ENCODE measurements around the gene PCSK1. TPM values are rescaled to one million over a fixed set of nuclear protein-coding genes. Genes with fewer than 3 reads are reported as not detected.

The PCSK1 gene
- total and polyA plus RNA-seq, 3 donors from 2014 or later = 0.43 to 0.79 (median 0.63) TPM

GRCh38 chr5:96431376-96432187, 1.5 kb downstream of the PCSK1 start:
- Histone ChIP-seq H3K27me3 (no peaks in the 10 kb centered on the region), H3K27ac (no peak overlapping the region), H3K9me3 (no peaks in the 10 kb centered on the region), H3K36me3 (ENCODE audit: low read depth, missing control alignments) (no peaks in the 10 kb centered on the region), H3K4me1 (no peaks in the 10 kb centered on the region), H3K4me3 (peak overlapping the region in 1 of 2 donors; percentile 12)
- intact Hi-C loops (cut with DNase I; ENCODE audit: low total_unique reads) = no loop called here
- no peak for TF ChIP-seq POLR2A (IDR thresholded peaks at IDR 0.05)
- TF ChIP-seq, protein P1, sequence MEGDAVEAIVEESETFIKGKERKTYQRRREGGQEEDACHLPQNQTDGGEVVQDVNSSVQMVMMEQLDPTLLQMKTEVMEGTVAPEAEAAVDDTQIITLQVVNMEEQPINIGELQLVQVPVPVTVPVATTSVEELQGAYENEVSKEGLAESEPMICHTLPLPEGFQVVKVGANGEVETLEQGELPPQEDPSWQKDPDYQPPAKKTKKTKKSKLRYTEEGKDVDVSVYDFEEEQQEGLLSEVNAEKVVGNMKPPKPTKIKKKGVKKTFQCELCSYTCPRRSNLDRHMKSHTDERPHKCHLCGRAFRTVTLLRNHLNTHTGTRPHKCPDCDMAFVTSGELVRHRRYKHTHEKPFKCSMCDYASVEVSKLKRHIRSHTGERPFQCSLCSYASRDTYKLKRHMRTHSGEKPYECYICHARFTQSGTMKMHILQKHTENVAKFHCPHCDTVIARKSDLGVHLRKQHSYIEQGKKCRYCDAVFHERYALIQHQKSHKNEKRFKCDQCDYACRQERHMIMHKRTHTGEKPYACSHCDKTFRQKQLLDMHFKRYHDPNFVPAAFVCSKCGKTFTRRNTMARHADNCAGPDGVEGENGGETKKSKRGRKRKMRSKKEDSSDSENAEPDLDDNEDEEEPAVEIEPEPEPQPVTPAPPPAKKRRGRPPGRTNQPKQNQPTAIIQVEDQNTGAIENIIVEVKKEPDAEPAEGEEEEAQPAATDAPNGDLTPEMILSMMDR (IDR thresholded peaks at IDR 0.05) = no peak
- DNase-seq = no peak
- WGBS, 2 donors = 2 to 3% methylated on average over 18 to 29 of the region's 29 CpGs

GRCh38 chr5:96427824-96428223, 5.2 kb downstream of the PCSK1 start:
- no peaks in the 10 kb centered on the region for H3K36me3 ChIP-seq (ENCODE audit: low read depth, missing control alignments)
- H3K27ac ChIP-seq = no peak overlapping the region
- no peak for DNase-seq
- intact Hi-C loops (cut with DNase I; ENCODE audit: low total_unique reads) = no loop called here
- no peaks in the 10 kb centered on the region for H3K9me3 ChIP-seq
- TF ChIP-seq, protein P1 (IDR thresholded peaks at IDR 0.05) = no peak
- no peak for TF ChIP-seq POLR2A (IDR thresholded peaks at IDR 0.05)
- H3K27me3 ChIP-seq = no peaks in the 10 kb centered on the region
- 48 to 54% methylated on average over 5 of the region's 5 CpGs for WGBS, 2 donors
- H3K4me1 ChIP-seq = no peaks in the 10 kb centered on the region
- no peak overlapping the region for H3K4me3 ChIP-seq

- intact Hi-C loops (cut with DNase I; ENCODE audit: low total_unique reads) = no loop called here
- no peak overlapping the region for H3K27ac ChIP-seq
Observed at GRCh38 chr5:96426831-96427230, 6.2 kb downstream of the PCSK1 start.

GRCh38 chr5:96425443-96425842, 7.6 kb downstream of the PCSK1 start:
- Histone ChIP-seq H3K36me3 (ENCODE audit: low read depth, missing control alignments) (no peaks in the 10 kb centered on the region), H3K9me3 (no peaks in the 10 kb centered on the region), H3K4me1 (no peaks in the 10 kb centered on the region), H3K4me3 (no peak overlapping the region), H3K27me3 (no peaks in the 10 kb centered on the region), H3K27ac (no peak overlapping the region)
- intact Hi-C loops (cut with DNase I; ENCODE audit: low total_unique reads) = no loop called here
- DNase-seq = no peak
- no peak for TF ChIP-seq POLR2A (IDR thresholded peaks at IDR 0.05)
- TF ChIP-seq, protein P1 (IDR thresholded peaks at IDR 0.05) = no peak

More at GRCh38 chr5:96426831-96427230, 6.2 kb downstream of the PCSK1 start:
- DNase-seq = no peak
- H3K9me3 ChIP-seq = no peaks in the 10 kb centered on the region
- no peak overlapping the region for H3K4me3 ChIP-seq
- H3K27me3 ChIP-seq = no peaks in the 10 kb centered on the region
- H3K36me3 ChIP-seq (ENCODE audit: low read depth, missing control alignments) = no peaks in the 10 kb centered on the region
- no peaks in the 10 kb centered on the region for H3K4me1 ChIP-seq
- TF ChIP-seq POLR2A (IDR thresholded peaks at IDR 0.05) = no peak
- TF ChIP-seq, protein P1 (IDR thresholded peaks at IDR 0.05) = no peak

- Histone ChIP-seq H3K9me3 (no peaks in the 10 kb centered on the region), H3K4me1 (no peaks in the 10 kb centered on the region), H3K36me3 (ENCODE audit: low read depth, missing control alignments) (no peaks in the 10 kb centered on the region), H3K4me3 (no peak overlapping the region), H3K27ac (no peak overlapping the region), H3K27me3 (no peaks in the 10 kb centered on the region)
- 86 to 89% methylated on average over 3 of the region's 3 CpGs for WGBS, 2 donors
- no peak for DNase-seq
- TF ChIP-seq, protein P1 (IDR thresholded peaks at IDR 0.05) = no peak
- no peak for TF ChIP-seq POLR2A (IDR thresholded peaks at IDR 0.05)
- intact Hi-C loops (cut with DNase I; ENCODE audit: low total_unique reads) = no loop called here
Observed at GRCh38 chr5:96415897-96416296, 17.2 kb downstream of the PCSK1 start.
